Epithelial cell of esophagus (primary cell): ENCODE measurements around the gene L2HGDH.
A peak's percentile ranks its signal among the peaks of the same experiment; 100 is the strongest.

Experiments used
- DNase-seq: peaks from one replicate; pipeline ENCODE4 v3.0.0; 2010; ENCODE audit warnings: low read depth
- H3K4me3 ChIP-seq: 2 replicates; pipeline ENCODE4 v1.5.1; 2011; ENCODE audit warnings: mild to moderate bottlenecking, low read length, control low read depth
- TF ChIP-seq, protein P1 (sequence below): IDR thresholded peaks from 2 replicates; pipeline ENCODE4 v1.5.1; 2011; ENCODE audit warnings: low read depth, mild to moderate bottlenecking, low read length, control low read depth, inconsistent platforms; ENCODE audit not compliant: insufficient read depth; ENCODE audit errors: missing control alignments

L2HGDH gene

DNA sequence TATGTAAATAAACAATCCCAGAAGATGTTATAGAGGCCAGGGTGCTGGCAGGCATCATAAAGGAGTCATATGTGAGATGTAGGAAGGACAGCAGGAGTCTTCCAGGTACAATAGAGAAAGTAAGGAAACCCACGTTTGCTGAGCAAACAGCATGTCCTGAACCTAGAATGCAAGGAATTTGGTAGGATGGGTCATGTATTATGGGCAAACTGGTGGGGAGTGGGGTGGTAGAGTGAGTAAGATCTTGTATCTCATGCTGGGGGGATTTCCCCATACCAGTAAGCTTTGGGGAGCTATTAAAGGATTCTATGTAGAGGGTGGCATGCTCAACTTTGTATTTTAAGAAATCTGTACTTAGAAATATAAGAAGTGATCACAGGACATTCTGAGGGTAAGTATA, 43.7 kb upstream of the L2HGDH start:
- TF ChIP-seq, protein P1, sequence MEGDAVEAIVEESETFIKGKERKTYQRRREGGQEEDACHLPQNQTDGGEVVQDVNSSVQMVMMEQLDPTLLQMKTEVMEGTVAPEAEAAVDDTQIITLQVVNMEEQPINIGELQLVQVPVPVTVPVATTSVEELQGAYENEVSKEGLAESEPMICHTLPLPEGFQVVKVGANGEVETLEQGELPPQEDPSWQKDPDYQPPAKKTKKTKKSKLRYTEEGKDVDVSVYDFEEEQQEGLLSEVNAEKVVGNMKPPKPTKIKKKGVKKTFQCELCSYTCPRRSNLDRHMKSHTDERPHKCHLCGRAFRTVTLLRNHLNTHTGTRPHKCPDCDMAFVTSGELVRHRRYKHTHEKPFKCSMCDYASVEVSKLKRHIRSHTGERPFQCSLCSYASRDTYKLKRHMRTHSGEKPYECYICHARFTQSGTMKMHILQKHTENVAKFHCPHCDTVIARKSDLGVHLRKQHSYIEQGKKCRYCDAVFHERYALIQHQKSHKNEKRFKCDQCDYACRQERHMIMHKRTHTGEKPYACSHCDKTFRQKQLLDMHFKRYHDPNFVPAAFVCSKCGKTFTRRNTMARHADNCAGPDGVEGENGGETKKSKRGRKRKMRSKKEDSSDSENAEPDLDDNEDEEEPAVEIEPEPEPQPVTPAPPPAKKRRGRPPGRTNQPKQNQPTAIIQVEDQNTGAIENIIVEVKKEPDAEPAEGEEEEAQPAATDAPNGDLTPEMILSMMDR = no peak
- DNase-seq = no peak
- no peak overlapping the region for H3K4me3 ChIP-seq

DNA sequence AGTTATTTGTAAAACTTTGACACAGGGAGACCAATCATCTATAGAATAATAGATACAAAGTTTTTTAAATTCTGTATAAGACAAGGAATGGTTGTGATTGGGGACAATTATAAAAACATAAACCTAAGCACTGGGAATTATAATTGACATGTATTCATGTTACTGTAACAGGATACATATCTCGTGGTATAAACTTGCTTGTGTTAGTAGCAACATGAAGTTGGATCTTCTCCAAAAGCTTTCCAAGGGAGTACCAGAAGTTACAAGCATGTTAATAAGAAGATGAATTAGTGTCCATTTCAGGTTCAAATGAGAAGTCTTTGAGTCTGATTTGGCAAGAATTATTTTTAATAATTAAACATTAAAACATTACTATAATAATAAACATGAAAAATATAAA, 42.5 kb upstream of the L2HGDH start:
- TF ChIP-seq, protein P1 = no peak
- H3K4me3 ChIP-seq = no peak overlapping the region
- DNase-seq = no peak

DNA sequence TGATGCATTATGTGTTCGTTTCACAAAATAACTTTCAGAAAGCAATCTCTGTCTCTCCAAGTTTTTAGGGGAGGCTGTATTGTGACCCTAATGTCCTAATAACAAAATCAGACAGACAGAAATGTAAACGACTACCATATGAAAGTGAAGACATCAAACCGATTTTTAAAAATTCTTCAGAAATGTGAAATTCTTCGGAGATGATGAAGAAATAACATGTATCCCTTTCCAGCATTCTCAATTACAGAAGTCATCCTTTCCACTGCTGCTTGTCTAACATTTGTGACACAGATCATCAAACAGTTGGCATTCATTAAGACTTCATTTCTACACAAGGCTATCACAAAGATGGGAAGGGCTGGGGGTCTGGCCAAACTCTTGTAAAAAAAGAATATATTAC, 41.1 kb upstream of the L2HGDH start:
- H3K4me3 ChIP-seq = no peak overlapping the region
- TF ChIP-seq, protein P1 = no peak
- DNase-seq = no peak

DNA sequence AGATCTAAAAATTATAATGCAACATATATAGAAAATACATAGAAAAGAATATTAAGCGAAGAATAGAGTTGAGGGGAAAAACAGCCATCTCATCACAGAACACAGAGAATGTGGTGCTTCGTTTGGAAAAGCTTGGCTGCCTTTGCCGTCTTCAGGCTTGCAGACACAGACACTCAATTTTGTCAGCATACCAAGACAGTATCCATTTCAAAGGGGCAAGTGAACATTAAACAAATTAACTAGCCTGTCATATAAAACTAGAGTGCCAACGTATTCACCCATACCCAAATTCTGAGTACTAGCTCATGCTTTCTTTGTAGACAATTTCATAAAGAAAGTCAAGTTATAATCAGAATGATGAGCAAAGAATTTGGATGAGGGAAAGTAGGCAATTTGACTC, 40.6 kb upstream of the L2HGDH start:
- no peak for DNase-seq
- no peak overlapping the region for H3K4me3 ChIP-seq
- TF ChIP-seq, protein P1 = no peak

DNA sequence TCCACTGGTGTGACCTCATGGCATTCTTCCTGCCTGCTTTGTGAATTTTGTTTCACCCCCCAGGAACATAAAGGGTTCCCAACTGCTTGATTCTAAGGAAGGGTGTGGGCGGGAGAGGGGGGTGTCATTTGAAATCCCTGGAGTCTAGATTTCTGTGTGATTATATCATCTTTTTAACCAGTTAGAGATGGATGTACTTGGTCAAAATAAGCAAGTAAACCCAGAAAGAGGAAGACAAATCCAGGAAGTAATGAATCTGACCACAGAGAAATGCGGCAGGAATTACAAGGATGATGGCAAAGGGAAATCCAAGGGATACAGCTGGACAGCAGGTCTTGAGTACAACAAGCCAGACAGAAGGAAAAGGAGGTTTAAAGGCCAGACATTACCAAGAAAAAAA, 38.9 kb upstream of the L2HGDH start:
- no peak for DNase-seq
- H3K4me3 ChIP-seq = no peak overlapping the region
- TF ChIP-seq, protein P1 = no peak

DNA sequence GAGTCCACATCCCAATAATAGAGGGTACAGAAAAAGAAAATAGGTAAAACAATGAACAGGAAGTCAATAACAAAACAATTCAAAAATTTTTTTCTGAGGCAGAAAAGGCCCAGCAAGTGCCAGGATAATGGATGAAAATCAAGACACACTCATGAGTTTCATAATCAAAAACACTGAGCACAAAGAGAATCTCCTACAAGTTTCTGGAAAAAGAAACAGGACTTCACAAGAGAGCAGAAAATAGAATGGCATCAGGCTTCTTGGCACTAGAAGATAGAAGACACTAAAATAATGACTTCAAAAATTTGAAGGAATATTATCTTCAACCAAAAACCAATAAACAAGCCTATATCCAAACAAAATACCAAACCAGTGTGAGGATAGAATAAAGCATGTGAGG, 36.9 kb upstream of the L2HGDH start:
- DNase-seq = no peak
- TF ChIP-seq, protein P1 = no peak
- H3K4me3 ChIP-seq = no peak overlapping the region

DNA sequence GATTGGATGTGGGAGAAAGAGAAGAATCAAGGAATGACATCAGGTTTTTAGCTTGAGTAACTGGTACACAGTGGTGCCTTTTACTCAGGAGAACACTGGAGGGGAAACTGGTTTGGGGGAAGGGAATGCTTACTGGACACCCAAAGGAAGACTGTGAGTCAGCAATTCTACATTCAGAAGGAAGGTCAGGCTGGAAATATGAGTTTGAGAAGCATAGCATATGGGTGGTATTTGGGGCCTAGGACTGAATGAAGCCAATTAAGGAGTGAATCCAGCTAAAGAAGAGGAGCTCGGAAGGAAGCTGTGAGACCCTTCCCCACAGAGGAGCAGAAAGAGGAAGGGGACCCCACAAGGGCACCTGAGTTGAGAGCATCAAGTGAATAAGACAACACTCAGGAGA, 35.5 kb upstream of the L2HGDH start:
- DNase-seq = peak; percentile 90
- H3K4me3 ChIP-seq = no peak overlapping the region
- TF ChIP-seq, protein P1 = no peak
